Raji (cell line): ENCODE data around the gene SNUPN.

ENCODE experiments used
- POLR2A ChIP-seq: IDR thresholded peaks from 2 replicates; pipeline ENCODE4 v1.6.1; 2011; ENCODE audit warnings: low read depth, low read length, control low read depth; ENCODE audit not compliant: insufficient read depth

SNUPN gene

GRCh38 chr15:75659928-75660645 lies 34.6 kb upstream of the SNUPN start:
- TF ChIP-seq POLR2A, result no peak

DNA sequence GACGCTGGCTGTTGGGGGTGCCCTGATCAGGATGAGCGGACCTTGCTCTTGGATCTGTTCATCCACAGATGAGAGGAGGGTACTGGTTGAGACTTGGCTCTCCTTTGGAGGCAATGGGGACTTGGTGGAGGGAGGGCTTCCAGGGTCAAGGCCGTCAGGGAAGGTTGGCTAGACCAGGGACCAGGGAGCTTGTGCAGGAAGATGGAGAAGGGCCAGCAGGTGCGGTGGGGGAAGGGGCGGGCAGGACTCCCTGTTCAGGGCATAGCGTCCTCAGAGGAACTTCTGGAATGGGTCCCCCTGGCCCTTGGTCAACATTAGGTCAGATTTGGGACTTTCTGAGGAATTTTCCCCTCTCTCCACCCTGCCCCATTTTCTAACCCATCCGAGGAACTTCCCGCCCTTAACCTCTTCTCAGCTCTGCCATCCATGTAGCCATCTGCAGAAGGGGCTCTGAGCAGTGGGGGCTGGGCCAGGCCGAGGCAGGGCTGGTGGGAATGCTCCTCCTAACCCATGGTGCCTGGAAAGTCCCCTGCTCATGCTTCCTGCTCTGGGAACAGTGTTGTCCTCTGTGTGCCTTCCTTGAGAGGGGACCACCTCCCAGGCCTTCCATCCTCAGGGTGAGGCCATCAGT lies 33.7 kb upstream of the SNUPN start:
- no peak for TF ChIP-seq POLR2A

GRCh38 chr15:75656813-75657212 lies 31.3 kb upstream of the SNUPN start:
- no peak for TF ChIP-seq POLR2A

GRCh38 chr15:75656331-75656730 lies 30.8 kb upstream of the SNUPN start:
- no peak for TF ChIP-seq POLR2A

DNA sequence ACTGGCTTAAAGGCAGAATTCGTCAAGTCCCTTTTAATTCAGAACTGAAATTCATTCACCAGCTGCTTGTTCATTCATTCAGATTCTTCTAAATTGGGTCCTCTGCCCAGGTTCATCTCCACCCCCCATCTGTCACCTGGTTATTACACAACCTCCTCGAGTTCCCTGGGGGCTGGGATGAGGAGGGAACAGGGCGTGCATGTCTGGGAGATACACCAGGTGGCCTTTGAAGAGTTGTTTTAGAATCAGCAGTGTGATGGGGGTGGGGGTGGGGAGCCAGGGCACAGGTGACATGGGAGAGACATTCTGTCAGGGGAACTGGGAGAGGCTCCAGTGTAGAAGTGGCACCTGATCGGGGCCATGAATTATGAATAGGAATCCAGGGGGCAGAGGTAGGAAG lies 30.4 kb upstream of the SNUPN start:
- TF ChIP-seq POLR2A, result no peak

- TF ChIP-seq POLR2A, result no peak
Measured at GRCh38 chr15:75654201-75654907, 28.8 kb upstream of the SNUPN start.

- TF ChIP-seq POLR2A, result no peak
Measured at GRCh38 chr15:75653347-75653913, 27.9 kb upstream of the SNUPN start.

- no peak for TF ChIP-seq POLR2A
Measured at GRCh38 chr15:75651810-75652543, 26.5 kb upstream of the SNUPN start.

GRCh38 chr15:75650908-75651809 lies 25.6 kb upstream of the SNUPN start:
- no peak for TF ChIP-seq POLR2A

GRCh38 chr15:75649848-75650247 lies 24.3 kb upstream of the SNUPN start:
- TF ChIP-seq POLR2A, result no peak

DNA sequence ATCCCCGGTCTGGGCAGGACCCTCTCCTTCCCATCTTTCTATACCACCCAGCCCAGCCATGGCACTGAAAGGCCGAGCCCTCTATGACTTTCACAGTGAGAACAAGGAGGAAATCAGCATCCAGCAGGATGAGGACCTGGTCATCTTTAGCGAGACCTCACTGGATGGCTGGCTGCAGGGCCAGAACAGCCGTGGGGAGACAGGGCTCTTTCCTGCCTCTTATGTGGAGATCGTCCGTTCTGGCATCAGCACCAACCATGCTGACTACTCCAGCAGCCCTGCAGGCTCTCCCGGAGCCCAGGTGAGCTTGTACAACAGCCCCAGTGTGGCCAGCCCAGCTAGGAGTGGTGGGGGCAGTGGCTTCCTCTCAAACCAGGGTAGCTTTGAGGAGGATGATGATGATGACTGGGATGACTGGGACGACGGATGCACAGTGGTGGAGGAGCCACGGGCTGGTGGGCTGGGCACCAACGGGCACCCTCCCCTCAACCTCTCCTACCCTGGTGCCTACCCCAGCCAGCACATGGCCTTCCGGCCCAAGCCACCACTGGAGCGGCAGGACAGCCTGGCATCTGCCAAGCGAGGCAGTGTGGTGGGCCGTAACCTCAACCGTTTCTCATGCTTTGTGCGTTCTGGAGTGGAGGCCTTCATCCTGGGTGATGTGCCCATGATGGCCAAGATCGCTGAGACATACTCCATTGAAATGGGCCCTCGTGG lies 23.7 kb upstream of the SNUPN start:
- TF ChIP-seq POLR2A, result no peak

GRCh38 chr15:75648156-75649000 lies 22.9 kb upstream of the SNUPN start:
- no peak for TF ChIP-seq POLR2A
